Panc1 (cell line): ENCODE data around the gene GEN1. TPM values are rescaled to one million over a fixed set of nuclear protein-coding genes. Genes with fewer than 3 reads are reported as not detected.

ENCODE experiments used
- ATAC-seq: fragments of 200-7000 bp; cut with Tn5 transposase; 2 replicates; pipeline ENCODE4 v1.9.1; 2020; ENCODE audit warnings: mild to moderate bottlenecking, moderate library complexity
- BruUV-seq: library from RNA; stranded (reverse); fragments of 400-500 nt; replicated peaks from 2 replicates; lab custom pipeline; 2021; lab: Mats Ljungman, UMichigan
- CTCF ChIA-PET: fragments of 300-600 bp; sonication (Branson Sonifier 250); formaldehyde crosslinking; loops from one replicate; lab custom pipeline; 2022; ENCODE audit warnings: antibody characterized with exemption; lab: Charles Lee
- POLR2A ChIA-PET: fragments of 300-600 bp; sonication (Branson Sonifier 250); formaldehyde crosslinking; loops from one replicate; lab custom pipeline; 2022; ENCODE audit warnings: antibody characterized with exemption; lab: Charles Lee
- DNase-seq: peaks from one replicate; pipeline ENCODE4 v3.0.0-alpha.2; 2010; ENCODE audit warnings: low read depth, low spot score
- H3K27ac ChIP-seq: 2 replicates; pipeline ENCODE4 v1.5.1; 2011; ENCODE audit warnings: mild to moderate bottlenecking, low read length, inconsistent platforms
- H3K27me3 ChIP-seq: fragments of 200-500 bp; sonication (Bioruptor generic); 2 replicates; pipeline ENCODE4 v1.6.0; 2014; ENCODE audit warnings: low read length, inconsistent platforms; ENCODE audit not compliant: control insufficient read depth, insufficient read depth
- H3K36me3 ChIP-seq: fragments of 200-500 bp; sonication (Bioruptor generic); 2 replicates; pipeline ENCODE4 v1.5.1; 2014; ENCODE audit warnings: inconsistent platforms, mild to moderate bottlenecking, low read length, moderate library complexity; ENCODE audit not compliant: control insufficient read depth, insufficient read depth
- H3K4me1 ChIP-seq: 2 replicates; pipeline ENCODE4 v1.5.1; 2011; ENCODE audit warnings: inconsistent platforms, mild to moderate bottlenecking, low read length, moderate library complexity; ENCODE audit not compliant: control insufficient read depth, insufficient read depth
- H3K4me3 ChIP-seq, 2 experiments: 2 replicates each; pipeline ENCODE4 v1.5.1; 2011 to 2012; ENCODE audit warnings: low read depth in 2 of 2, low read length in 2 of 2, mild to moderate bottlenecking in 2 of 2, inconsistent platforms in 1 of 2, moderate library complexity in 1 of 2
- H3K9me3 ChIP-seq: fragments of 200-500 bp; sonication (Bioruptor generic); 2 replicates; pipeline ENCODE4 v1.5.1; 2014; ENCODE audit warnings: low read depth, mild to moderate bottlenecking, inconsistent platforms, low read length, moderate library complexity; ENCODE audit not compliant: control insufficient read depth, insufficient read depth
- CTCF ChIP-seq: fragments of 450-650 bp; IDR thresholded peaks from 2 replicates; pipeline ENCODE4 v1.5.1; 2017; ENCODE audit warnings: mild to moderate bottlenecking
- POLR2AphosphoS5 ChIP-seq: IDR thresholded peaks from 2 replicates; pipeline ENCODE4 v1.6.1; 2012; ENCODE audit warnings: mild to moderate bottlenecking, low read depth, low read length, moderate library complexity
- REST ChIP-seq, 2 experiments: IDR thresholded peaks; 2 replicates each; pipeline ENCODE4 v1.6.1; 2011 to 2012; ENCODE audit warnings: low read depth in 2 of 2, control low read depth in 1 of 2, low read length in 1 of 2, mild to moderate bottlenecking in 1 of 2, moderate library complexity in 1 of 2; ENCODE audit not compliant: insufficient read depth in 1 of 2
- SIN3A ChIP-seq: IDR thresholded peaks from 2 replicates; pipeline ENCODE4 v1.6.1; 2012; ENCODE audit warnings: low read depth, mild to moderate bottlenecking, low read length, moderate library complexity, borderline replicate concordance; ENCODE audit not compliant: insufficient read depth
- TCF7L2 ChIP-seq: IDR thresholded peaks from 2 replicates; pipeline ENCODE4 v1.6.1; 2011; ENCODE audit warnings: mild to moderate bottlenecking, low read depth, low read length, inconsistent platforms
- in situ Hi-C: cut with HindIII; loops from 2 replicates; pipeline ENCODE4 v1.10.0; 2016; ENCODE audit warnings: low sequenced_read_pairs, low pct_unique_long_range_greater_than_20kb
- intact Hi-C: fragments of 100-400 bp; cut with micrococcal nuclease; formaldehyde crosslinking; loops from one replicate; pipeline ENCODE4 v1.10.0; 2022; ENCODE audit not compliant: unreplicated experiment
- total RNA-seq: library from RNA; stranded (reverse); gene quantifications from one replicate; pipeline ENCODE4 v1.2.1, GENCODE V29; 2021; ENCODE audit not compliant: unreplicated experiment

The GEN1 gene
- total RNA-seq, 1 experiment from 2014 or later = 24.0 TPM

- Histone ChIP-seq H3K36me3 (no peaks in the 10 kb centered on the region), H3K27me3 (no peaks in the 10 kb centered on the region; the same call in 1 of the 2 replicates), H3K4me3 (no peak overlapping the region), H3K27ac (no peak overlapping the region), H3K4me1 (no peaks in the 10 kb centered on the region), H3K9me3 (no peaks in the 10 kb centered on the region)
- ATAC-seq (no peak), DNase-seq (no peak)
- intact Hi-C loops (no loop called here), in situ Hi-C loops (no loop called here)
- ChIA-PET POLR2A (no interaction called here), CTCF (no interaction called here)
- no peak for TF ChIP-seq REST (IDR thresholded peaks at IDR 0.05; ENCODE audit: insufficient read depth in 1 of 2, low read depth in 2 of 2, low read length in 1 of 2)
- TF ChIP-seq TCF7L2 = no peak
- no peak for TF ChIP-seq POLR2AphosphoS5
- no peak for TF ChIP-seq SIN3A
- TF ChIP-seq CTCF = no peak
- no TSS peak for BruUV-seq
Measured at GRCh38 chr2:17805166-17805565, 51.2 kb downstream of the GEN1 start.

- no peak for DNase-seq
- peaks cover 2% of the 10 kb centered on the region; the same call in 1 of the 2 replicates for H3K27me3 ChIP-seq
- intact Hi-C loops = no loop called here
- H3K9me3 ChIP-seq = no peaks in the 10 kb centered on the region
- no peaks in the 10 kb centered on the region for H3K4me1 ChIP-seq
- POLR2A ChIA-PET = no interaction called here
- CTCF ChIA-PET = no interaction called here
- no TSS peak for BruUV-seq
- no peak overlapping the region for H3K4me3 ChIP-seq
- in situ Hi-C loops = no loop called here
- H3K27ac ChIP-seq = no peak overlapping the region
- no peaks in the 10 kb centered on the region for H3K36me3 ChIP-seq
- TF ChIP-seq TCF7L2 (no peak), CTCF (no peak), REST (IDR thresholded peaks at IDR 0.05; ENCODE audit: insufficient read depth in 1 of 2, low read depth in 2 of 2, low read length in 1 of 2) (no peak), SIN3A (no peak), POLR2AphosphoS5 (no peak)
- ATAC-seq = no peak
Measured at GRCh38 chr2:17805717-17806363, 51.9 kb downstream of the GEN1 start.
